Smooth muscle cell of the pulmonary artery (primary cell): ENCODE data around the gene HIGD1C. TPM values are rescaled to one million over a fixed set of nuclear protein-coding genes. Genes with fewer than 3 reads are reported as not detected.

Experiments
- total RNA-seq: library from RNA; depleted of rRNA; stranded (reverse); fragments of >200 nt; gene quantifications from 2 replicates; pipeline ENCODE4 v1.2.3, GENCODE V29; 2014

HIGD1C gene
- not detected in 2 replicates for total RNA-seq

DNA sequence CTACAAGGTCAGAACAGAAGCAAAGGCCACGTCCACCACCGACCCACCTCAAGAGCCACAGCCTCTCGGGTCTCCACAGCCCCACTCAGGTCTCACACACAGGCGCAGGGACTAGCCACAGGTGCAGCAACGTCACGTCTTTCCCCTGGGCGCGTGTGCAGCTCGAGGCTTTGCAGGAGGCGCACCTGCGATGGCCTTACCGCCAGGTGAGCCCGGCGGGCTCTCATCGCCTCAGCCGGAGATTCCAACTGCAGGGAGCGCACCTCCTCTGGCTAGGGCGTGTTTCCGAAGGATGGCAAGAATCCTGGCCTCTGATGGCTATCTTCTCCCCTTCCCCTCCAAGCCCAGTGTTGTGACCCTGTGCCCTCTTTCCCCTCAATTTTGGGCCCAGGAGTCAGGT, at the start of gene HIGD1C:
Gene HIGD1C, plus strand, starts transcription at position 35 of the 400 bp plus-strand sequence. CDS start 1,455 bp downstream, outside the sequence.

Other genes with a start within 250 kb of the HIGD1C start
- gene ATF1, start 188.4 kb upstream of the HIGD1C start, total RNA-seq: 24.8 and 26.1 TPM in 2 replicates
- not detected in 2 replicates for gene TMPRSS12, start 109.6 kb upstream of the HIGD1C start, total RNA-seq
- gene SLC11A2, start 73.8 kb downstream of the HIGD1C start, total RNA-seq: 76.0 and 96.2 TPM in 2 replicates
- 56.8 and 60.3 TPM in 2 replicates for gene LETMD1, start 95.8 kb downstream of the HIGD1C start, total RNA-seq
- gene CSRNP2, start 131.1 kb downstream of the HIGD1C start, total RNA-seq: 21.8 and 25.6 TPM in 2 replicates
- 12.6 and 15.3 TPM in 2 replicates for gene TFCP2, start 220.6 kb downstream of the HIGD1C start, total RNA-seq